Measurements from ENCODE around the gene RRAD.
A peak's percentile ranks its signal among the peaks of the same experiment; 100 is the strongest.

RRAD gene

DNA sequence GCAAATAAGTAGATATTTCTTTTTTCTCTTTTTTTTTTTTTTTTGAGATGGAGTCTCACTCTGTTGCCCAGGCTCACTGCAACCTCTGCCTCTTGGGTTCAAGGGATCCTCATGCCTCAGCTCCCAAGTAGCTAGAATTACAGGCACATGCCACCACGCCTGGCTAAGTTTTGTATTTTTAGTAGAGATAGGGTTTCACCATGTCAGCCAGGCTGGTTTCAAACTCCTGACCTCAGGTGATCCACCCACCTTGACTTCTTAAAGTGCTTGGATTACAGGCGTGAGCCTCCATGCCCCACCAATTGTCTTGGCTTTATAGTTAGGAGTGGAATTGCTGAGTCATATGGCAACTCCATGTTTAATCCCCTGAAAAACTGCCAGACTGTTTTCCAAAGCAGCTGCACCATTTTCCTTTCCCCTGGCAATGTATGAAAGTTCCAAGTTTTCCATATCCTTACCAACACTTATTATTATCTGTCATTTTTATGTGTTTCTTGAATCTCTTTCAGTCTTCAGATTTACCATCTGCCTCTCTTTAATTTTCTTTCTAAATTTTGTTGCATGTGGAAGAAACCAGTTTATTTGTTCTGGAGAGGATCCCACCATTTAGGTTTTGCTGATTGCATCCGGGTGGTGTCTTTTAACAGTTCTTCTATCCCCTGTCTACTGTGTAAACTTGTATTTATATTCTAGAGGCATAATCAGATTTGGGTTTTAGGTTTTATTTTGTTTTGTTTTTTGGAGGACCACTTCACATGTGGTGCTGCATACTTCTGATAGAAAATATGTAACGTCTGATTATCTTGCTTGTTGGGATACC, 25.8 kb upstream of the RRAD start:
- Histone ChIP-seq H3K4me3 (ENCODE audit: low read depth, low read length) (no peak overlapping the region), H3K9me3 (ENCODE audit: control insufficient read depth, insufficient read depth, low read depth, low read length) (no peaks in the 10 kb centered on the region), H3K36me3 (ENCODE audit: control insufficient read depth in 2 of 2, insufficient read depth in 1 of 2, low read length in 2 of 2) (no peaks in the 10 kb centered on the region), H3K27ac (ENCODE audit: extremely low read depth, low read depth, low read length) (no peak overlapping the region), H3K4me1 (ENCODE audit: control insufficient read depth, insufficient read depth, low read length) (no peaks in the 10 kb centered on the region)
- ChIA-PET CTCF (interaction anchor here (0.6 to 2.7 kb wide), 10 partner anchors 10 to 515 kb away, joined by 3 to 11 read pairs (median 5); partner anchors contain the start of gene CES3), POLR2A (no interaction called here)
- TF ChIP-seq ZNF341 (tag by site-specific recombination; IDR thresholded peaks at IDR 0.05; ENCODE audit: low read depth) = no peak
- peak; percentile 80 for TF ChIP-seq SETDB1 (IDR thresholded peaks at IDR 0.05; ENCODE audit: insufficient read length, low read length)

DNA sequence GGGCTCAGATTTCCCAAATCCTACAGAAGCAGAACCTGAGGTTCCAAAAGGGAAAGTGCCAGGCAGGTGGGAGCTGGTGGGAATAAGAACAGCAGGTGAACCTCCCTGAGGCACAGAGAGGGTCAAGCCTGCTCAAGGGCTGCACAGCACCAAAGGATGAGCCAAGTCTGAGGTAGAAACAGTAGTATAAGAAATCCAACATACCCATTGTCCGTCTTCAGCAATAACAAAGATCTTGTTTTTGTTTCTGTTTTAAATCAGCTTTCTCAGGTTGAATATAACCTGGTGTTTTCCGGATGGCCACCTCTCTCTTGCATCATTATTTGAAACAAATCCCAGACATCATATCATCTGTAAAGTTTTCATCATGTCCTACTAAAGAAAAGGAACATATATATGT, 25.1 kb upstream of the RRAD start:
- no peaks in the 10 kb centered on the region for H3K9me3 ChIP-seq (ENCODE audit: control insufficient read depth, insufficient read depth, low read depth, low read length)
- TF ChIP-seq ZFP41 (tag by site-specific recombination; IDR thresholded peaks at IDR 0.05; ENCODE audit: borderline replicate concordance) = no peak
- TF ChIP-seq ZNF114 (tag by site-specific recombination; IDR thresholded peaks at IDR 0.05) = no peak
- no peak for TF ChIP-seq ZNF510 (tag by site-specific recombination; IDR thresholded peaks at IDR 0.05; ENCODE audit: insufficient replicate concordance)
- no peak for TF ChIP-seq ZNF24 (tag by site-specific recombination; IDR thresholded peaks at IDR 0.05)
- TF ChIP-seq ZNF768 (tag by site-specific recombination; IDR thresholded peaks at IDR 0.05) = 0 out of 2 replicates have a peak, but pooled peaks have one; percentile 63
- ChIA-PET CTCF (interaction anchor here (0.9 to 2.7 kb wide), 3 partner anchors 11 to 82 kb away, joined by 3 to 9 read pairs (median 6); partner anchors contain the start of gene CES3), POLR2A (no interaction called here)
- H3K36me3 ChIP-seq (ENCODE audit: control insufficient read depth in 2 of 2, insufficient read depth in 1 of 2, low read length in 2 of 2) = no peaks in the 10 kb centered on the region
- no peaks in the 10 kb centered on the region for H3K4me1 ChIP-seq (ENCODE audit: control insufficient read depth, insufficient read depth, low read length)
- no peak overlapping the region for H3K27ac ChIP-seq (ENCODE audit: extremely low read depth, low read depth, low read length)
- H3K4me3 ChIP-seq (ENCODE audit: low read depth, low read length) = no peak overlapping the region

DNA sequence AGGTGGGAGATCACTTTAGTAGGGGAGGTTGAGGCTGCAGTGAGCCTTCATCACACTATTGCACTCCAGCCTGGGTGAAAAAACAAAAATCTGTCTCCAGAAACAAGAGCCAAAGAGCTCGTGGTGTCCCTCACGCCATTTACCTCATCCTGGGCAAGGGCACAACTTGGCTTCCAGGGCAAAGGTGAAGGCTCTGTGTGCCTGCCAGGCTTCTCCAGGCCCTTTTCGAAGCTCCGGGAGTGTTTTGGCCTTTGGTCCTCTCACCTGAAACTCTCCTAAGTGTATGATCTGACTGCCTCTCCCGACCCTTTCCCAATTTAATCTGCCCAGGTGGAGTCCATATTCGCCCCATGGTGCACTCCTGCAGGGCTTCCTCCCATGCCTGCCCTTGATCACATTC, 24.1 kb upstream of the RRAD start:
- CTCF ChIA-PET = interaction anchor here (0.7 to 2.7 kb wide), 4 partner anchors 9 to 55 kb away, joined by 3 to 9 read pairs (median 4); partner anchors contain the start of gene CES3
- Histone ChIP-seq H3K27ac (ENCODE audit: extremely low read depth, low read depth, low read length) (no peak overlapping the region), H3K4me1 (ENCODE audit: control insufficient read depth, insufficient read depth, low read length) (no peaks in the 10 kb centered on the region), H3K9me3 (ENCODE audit: control insufficient read depth, insufficient read depth, low read depth, low read length) (no peaks in the 10 kb centered on the region), H3K36me3 (ENCODE audit: control insufficient read depth in 2 of 2, insufficient read depth in 1 of 2, low read length in 2 of 2) (no peaks in the 10 kb centered on the region), H3K4me3 (ENCODE audit: low read depth, low read length) (no peak overlapping the region)
- POLR2A ChIA-PET = interaction anchor here (0.6 kb wide), 1 partner anchor 24 kb away, joined by 4 read pairs; no protein-coding TSS in a partner anchor
- TF ChIP-seq ZNF324 (tag by site-specific recombination; IDR thresholded peaks at IDR 0.05) = no peak
- no peak for TF ChIP-seq ZBTB21 (tag by site-specific recombination; IDR thresholded peaks at IDR 0.05)
- no peak for TF ChIP-seq ZNF211 (tag by site-specific recombination; IDR thresholded peaks at IDR 0.05; ENCODE audit: low read depth)
- TF ChIP-seq GLIS1 (tag by site-specific recombination; IDR thresholded peaks at IDR 0.05) = no peak
- TF ChIP-seq ZNF214 (tag by site-specific recombination; IDR thresholded peaks at IDR 0.05; ENCODE audit: borderline replicate concordance) = no peak
- TF ChIP-seq, protein P1, sequence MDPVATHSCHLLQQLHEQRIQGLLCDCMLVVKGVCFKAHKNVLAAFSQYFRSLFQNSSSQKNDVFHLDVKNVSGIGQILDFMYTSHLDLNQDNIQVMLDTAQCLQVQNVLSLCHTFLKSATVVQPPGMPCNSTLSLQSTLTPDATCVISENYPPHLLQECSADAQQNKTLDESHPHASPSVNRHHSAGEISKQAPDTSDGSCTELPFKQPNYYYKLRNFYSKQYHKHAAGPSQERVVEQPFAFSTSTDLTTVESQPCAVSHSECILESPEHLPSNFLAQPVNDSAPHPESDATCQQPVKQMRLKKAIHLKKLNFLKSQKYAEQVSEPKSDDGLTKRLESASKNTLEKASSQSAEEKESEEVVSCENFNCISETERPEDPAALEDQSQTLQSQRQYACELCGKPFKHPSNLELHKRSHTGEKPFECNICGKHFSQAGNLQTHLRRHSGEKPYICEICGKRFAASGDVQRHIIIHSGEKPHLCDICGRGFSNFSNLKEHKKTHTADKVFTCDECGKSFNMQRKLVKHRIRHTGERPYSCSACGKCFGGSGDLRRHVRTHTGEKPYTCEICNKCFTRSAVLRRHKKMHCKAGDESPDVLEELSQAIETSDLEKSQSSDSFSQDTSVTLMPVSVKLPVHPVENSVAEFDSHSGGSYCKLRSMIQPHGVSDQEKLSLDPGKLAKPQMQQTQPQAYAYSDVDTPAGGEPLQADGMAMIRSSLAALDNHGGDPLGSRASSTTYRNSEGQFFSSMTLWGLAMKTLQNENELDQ (tag by site-specific recombination; IDR thresholded peaks at IDR 0.05; ENCODE audit: low read depth) = no peak
- TF ChIP-seq ZNF548 (tag by site-specific recombination; IDR thresholded peaks at IDR 0.05) = no peak
- TF ChIP-seq ZNF596 (tag by site-specific recombination; IDR thresholded peaks at IDR 0.05) = no peak
- TF ChIP-seq ZFP69B (tag by site-specific recombination; IDR thresholded peaks at IDR 0.05) = no peak
- TF ChIP-seq ZNF664 (tag by site-specific recombination; IDR thresholded peaks at IDR 0.05) = no peak
- TF ChIP-seq ZNF223 (tag by site-specific recombination; IDR thresholded peaks at IDR 0.05) = no peak
- no peak for TF ChIP-seq GLIS2 (tag by site-specific recombination; IDR thresholded peaks at IDR 0.05)
- TF ChIP-seq, protein P2, sequence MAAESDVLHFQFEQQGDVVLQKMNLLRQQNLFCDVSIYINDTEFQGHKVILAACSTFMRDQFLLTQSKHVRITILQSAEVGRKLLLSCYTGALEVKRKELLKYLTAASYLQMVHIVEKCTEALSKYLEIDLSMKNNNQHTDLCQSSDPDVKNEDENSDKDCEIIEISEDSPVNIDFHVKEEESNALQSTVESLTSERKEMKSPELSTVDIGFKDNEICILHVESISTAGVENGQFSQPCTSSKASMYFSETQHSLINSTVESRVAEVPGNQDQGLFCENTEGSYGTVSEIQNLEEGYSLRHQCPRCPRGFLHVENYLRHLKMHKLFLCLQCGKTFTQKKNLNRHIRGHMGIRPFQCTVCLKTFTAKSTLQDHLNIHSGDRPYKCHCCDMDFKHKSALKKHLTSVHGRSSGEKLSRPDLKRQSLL (tag by site-specific recombination; IDR thresholded peaks at IDR 0.05) = no peak
- TF ChIP-seq ZNF416 (tag by site-specific recombination; IDR thresholded peaks at IDR 0.05) = no peak
- TF ChIP-seq KLF1 (tag by site-specific recombination; IDR thresholded peaks at IDR 0.05) = no peak
- no peak for TF ChIP-seq MEIS1 (CRISPR knock-in tag; IDR thresholded peaks at IDR 0.05; ENCODE audit: borderline replicate concordance)
- TF ChIP-seq ZNF354C (tag by site-specific recombination; IDR thresholded peaks at IDR 0.05; ENCODE audit: borderline replicate concordance, low read depth) = no peak
- TF ChIP-seq ZNF555 (tag by site-specific recombination; conservative IDR thresholded peaks at IDR 0.05) = no peak

Data from HEK293 (cell line).